NCI-H146 treated with DMSO at 0.1 percent for 48 hours (cell line): ENCODE measurements around the gene LRG1.
"Not testable (repeated sequence)": the region's sequence is repeated elsewhere in the genome, so short reads cannot be mapped to it uniquely, and the experiment has no call there.

Experiments
- DNase-seq: peaks from one replicate; lab custom pipeline; 2025; ENCODE audit not compliant: unreplicated experiment; lab: John Stamatoyannopoulos, UW

LRG1 gene

DNA sequence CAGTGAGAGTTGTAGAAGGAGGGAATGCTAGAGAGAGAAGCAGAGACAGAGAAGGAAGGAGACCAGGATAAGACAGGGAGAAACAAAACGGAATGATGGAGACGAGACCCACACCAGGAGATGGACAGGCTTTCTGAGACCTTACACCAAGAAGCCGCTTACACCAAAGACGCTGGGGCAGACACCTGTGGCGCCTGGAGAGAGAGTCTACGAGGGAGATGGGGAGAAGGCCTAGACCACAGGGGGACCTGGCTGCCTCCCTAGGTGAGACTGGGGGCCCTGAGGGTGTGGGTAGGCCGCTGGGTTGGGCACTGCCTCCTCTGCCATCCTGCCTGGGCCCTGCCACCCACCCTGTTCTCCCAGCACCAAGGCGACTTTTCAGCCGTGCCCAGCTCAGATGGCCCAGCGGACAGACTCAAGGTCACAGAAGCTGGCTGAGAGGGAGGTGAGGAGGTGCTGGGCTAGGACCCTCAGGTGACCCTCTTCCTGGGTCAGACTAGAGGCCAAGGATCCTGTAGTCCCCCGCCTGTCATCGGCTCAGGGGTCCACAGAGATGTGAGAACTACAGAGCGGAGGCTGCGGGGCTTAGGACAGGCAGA is 9.8 kb downstream of the LRG1 start:
- DNase-seq, result no peak

DNA sequence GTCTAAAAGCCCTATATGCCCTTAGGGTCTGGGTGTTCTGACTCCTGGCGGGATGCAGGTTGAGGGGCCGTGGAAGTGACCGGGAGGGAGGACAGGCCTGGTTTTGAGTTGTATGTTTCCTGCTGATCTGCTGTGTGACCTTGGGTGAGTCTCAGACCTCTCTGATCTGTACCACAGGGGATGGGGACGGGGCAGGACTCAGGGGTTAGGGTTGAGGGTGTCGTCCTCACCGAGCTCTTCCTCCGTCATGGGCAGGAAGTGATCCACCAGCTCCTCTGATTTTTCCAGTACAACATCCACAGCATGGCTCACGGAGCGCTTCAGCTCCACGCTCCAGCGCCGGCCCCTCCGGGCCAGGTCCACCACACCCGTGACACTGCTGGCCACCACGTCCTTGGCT is 11.0 kb downstream of the LRG1 start:
- DNase-seq, result no peak

DNA sequence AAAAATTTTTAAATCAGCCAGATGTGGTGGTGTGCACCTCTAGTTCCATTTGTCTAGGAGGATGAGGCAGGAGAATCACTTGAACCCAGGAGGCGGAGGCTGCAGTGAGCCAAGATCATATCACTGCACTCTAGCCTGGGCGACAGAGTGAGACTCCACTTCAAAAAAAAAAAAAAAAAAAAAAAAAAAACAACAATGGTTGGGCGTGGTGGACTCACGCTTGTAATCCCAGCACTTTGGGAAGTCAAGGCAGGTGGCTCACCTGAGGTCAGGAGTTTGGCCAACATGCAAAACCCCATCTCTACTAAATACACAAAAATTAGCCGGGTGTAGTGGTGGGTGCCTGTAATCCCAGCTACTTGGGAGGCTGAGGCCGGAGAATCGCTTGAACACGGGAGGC is 12.5 kb downstream of the LRG1 start:
- DNase-seq, result not testable (repeated sequence)

GRCh38 chr19:4525563-4526002 is 14.3 kb downstream of the LRG1 start:
- DNase-seq, result no peak

- DNase-seq, result no peak
Observed at GRCh38 chr19:4524808-4525562, 14.9 kb downstream of the LRG1 start.

DNA sequence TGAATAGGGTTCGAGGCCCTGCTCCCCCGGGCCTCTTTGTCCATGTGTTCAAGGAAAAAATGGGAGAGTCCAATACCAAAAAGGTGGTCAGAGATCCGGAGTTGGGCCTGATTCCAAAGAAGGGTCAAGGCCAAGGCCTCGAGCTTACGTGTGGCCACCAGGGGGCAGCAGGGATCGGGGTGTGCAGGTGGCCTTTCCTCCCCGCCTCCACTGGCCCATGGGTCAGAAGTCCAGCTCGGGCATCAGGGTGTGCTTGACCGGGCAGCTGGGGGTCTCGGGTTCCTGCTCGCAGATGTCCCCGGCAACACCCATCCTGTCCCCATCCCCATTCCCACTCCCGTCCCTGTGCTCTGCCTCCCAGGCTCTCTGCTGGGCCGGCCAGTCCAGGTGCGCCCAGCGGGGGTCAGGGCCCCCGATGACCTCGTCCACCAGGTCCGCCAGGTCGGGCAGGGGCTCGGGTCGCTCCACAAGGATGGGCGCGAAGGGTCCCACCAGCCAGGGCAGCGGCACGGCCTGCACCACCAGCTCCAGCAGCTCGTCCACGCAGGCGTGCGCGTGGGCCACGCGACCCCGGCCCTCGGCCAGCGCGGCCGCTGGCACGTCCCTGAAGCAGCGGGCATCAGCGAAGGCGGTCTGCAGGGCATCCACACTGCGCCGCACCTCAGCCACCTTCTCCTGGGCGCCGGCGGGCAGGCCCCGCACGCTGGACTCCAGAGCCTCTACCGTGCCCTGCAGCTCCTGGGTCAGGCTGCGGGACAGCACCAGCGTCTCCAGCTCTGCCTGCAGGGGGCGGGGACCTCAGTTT is 16.3 kb downstream of the LRG1 start:
- no peak for DNase-seq

- DNase-seq, result no peak
Observed at GRCh38 chr19:4522291-4523002, 17.4 kb downstream of the LRG1 start.

- no peak for DNase-seq
Observed at GRCh38 chr19:4521888-4522242, 18.0 kb downstream of the LRG1 start.

DNA sequence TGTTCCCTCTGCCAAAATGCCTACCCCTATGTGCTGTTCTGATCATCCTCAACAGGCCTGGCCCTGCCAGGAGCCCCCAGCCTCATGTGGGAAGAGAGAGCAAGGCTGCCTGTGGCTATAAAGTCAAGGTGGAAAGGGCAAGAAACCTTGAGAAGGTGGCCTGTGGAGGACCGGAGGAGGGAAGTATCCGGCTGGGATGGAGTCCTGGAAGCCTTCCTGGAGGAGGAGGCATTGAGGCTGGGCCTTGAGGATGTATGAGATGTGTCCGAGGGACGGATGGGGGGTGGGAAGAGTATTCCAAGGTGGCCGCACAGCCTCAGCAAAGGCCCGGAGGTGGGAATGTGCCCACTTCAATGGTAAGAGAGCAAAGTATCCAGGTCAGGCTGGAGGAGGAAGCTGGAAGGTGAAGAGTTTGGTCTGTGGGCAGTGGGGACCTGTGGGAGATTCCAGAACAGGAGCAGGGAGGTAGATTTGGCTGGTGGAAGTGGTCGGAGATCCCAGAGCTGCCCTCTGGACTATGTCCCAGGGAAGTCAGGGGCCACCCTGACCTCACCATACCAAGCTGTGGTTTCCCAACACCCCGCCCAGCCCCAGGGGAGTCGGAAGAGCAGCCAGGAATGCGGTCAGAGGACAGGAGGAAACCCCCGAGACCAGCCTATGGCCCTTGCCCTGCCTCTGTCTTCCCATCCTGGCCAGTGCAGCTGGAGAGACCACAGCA is 18.5 kb downstream of the LRG1 start:
- no peak for DNase-seq

- DNase-seq, result no peak
Observed at GRCh38 chr19:4519521-4520277, 20.1 kb downstream of the LRG1 start.

DNA sequence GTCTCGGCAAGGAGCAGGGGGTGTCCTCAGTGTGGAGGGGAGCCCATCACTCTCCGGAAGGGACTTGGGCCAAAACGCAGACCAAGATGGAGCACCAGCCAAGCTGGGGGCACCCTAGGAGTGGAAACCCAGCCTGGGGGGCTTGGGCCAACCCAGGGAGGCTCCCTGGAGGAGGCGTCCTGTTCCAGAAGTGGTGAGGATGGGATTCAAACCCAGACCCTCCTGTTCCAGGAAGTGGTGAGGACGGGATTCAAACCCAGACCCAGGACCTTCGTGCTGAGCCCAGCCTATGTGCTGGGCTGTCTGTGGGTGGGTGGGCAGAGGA is 20.7 kb downstream of the LRG1 start:
- DNase-seq, result no peak

DNA sequence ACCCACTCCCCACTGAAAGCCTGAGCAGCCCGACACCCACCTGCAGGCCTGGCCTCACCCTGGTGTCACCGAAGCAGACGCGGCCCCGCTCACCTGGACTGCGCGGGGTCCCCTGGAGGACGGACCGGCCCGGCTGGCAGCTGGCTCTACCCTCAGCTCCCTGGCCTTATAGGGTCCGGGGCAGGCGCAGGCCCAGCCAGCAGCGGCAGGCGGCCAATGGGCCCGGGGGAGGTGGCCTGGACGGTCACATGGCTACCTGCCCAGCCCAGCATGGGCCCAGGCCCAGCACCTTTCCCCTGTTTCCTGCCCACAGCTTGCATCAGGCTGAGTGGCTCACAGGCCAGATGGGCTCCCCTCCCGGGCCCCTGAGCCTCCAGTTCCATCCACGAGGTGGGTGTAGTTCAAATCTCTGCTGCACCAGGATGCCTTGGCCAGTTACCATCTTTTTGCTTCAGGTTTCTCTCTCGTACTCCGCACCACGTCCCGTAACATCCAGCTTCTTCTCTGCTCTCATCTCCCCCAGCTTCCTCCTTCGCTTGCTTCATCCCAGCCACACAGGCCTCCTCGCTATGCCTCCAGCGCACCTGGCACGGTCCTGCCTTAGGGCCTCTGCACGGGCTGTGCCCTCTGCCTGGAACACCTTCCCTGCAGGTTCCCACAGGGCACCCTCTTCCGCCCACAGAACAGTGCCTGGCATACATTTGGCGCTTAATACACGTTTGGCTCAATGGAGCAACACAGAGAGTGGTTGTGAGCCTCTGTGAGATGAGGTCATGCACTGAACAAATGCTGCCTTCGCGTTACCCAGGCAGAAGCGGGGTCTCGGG is 21.3 kb downstream of the LRG1 start, which contains the start of gene PLIN4:
Gene PLIN4, minus strand, starts transcription at position 142 of the 827 bp plus-strand sequence. CDS start 214 bp downstream, outside the sequence.
- DNase-seq, result no peak

DNA sequence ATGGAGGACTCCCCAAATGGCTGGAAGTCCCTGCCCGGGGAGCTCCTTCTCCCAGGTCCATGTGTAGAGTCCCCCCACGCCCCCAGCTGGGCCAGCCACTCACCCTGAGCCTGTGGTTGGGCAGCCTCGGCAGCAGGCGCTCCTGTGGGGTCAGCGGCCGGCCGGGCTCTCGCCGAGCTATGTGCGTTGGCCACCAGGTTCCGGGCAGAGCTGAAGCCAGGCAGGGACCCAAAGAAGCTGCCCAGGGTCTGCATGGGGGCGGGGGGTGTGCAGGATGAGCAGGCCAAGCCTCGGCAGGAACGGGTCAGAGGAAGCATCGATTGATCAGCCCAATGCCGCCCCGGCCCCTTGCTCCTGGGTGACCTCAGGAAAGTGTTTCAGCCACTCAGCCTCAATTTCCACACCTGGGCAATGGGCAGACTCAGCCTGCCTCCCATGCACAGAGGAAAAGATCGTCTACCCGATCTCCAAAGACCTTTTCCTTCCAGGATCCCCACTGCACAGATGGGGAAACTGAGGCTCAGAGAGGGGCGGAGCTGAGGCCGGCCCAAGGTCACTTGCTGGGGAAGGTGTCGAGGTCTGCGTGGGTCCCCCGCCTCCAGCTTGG is 22.3 kb downstream of the LRG1 start:
- no peak for DNase-seq

GRCh38 chr19:4516939-4517300 is 22.9 kb downstream of the LRG1 start:
- DNase-seq, result no peak

GRCh38 chr19:4516199-4516938 is 23.5 kb downstream of the LRG1 start:
- no peak for DNase-seq

GRCh38 chr19:4515732-4516131 is 24.1 kb downstream of the LRG1 start:
- no peak for DNase-seq

DNA sequence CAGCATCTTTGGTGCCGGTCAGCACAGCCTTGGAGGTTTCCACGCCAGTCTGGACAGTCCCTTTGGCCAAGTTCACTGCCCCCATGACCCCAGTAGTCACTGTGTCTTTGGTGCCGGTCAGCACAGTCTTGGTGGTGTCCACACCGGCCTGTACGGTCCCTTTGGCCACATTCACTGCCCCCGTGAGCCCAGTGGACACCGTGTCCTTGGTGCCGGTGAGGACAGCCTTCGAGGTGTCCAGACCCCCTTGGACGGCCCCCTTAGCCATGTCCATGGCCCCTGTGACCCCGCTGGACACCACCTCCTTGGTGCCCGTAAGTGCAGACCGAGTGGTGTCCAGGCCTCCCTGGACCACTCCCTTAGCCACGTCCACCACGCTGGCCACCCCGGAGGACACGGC is 26.6 kb downstream of the LRG1 start:
- no peak for DNase-seq

- no peak for DNase-seq
Observed at GRCh38 chr19:4512070-4512469, 27.8 kb downstream of the LRG1 start.
